Measurements from ENCODE around the gene OSBP.
A peak's percentile ranks its signal among the peaks of the same experiment; 100 is the strongest.

The OSBP gene

GRCh38 chr11:59615637-59616395, at the start of gene OSBP:
Gene OSBP, minus strand, starts transcription at chr11:59615774. Its CDS starts 110 bp downstream, at chr11:59615664.
- peak; percentile 100 for DNase-seq

GRCh38 chr11:59660621-59661020, 45.0 kb upstream of the OSBP start:
- DNase-seq = no peak

GRCh38 chr11:59659981-59660380, 44.4 kb upstream of the OSBP start:
- DNase-seq = no peak

- no peak for DNase-seq
Measured at GRCh38 chr11:59658036-59658435, 42.5 kb upstream of the OSBP start.

GRCh38 chr11:59654893-59655292, 39.3 kb upstream of the OSBP start:
- no peak for DNase-seq

GRCh38 chr11:59647245-59647980, 31.8 kb upstream of the OSBP start:
- no peak for DNase-seq

- no peak for DNase-seq
Measured at GRCh38 chr11:59644528-59644927, 29.0 kb upstream of the OSBP start.

- DNase-seq = no peak
Measured at GRCh38 chr11:59643390-59643789, 27.8 kb upstream of the OSBP start.

- DNase-seq = no peak
Measured at GRCh38 chr11:59641156-59641555, 25.6 kb upstream of the OSBP start.

- DNase-seq = no peak
Measured at GRCh38 chr11:59630493-59630892, 14.9 kb upstream of the OSBP start.

- DNase-seq = no peak
Measured at GRCh38 chr11:59629996-59630395, 14.4 kb upstream of the OSBP start.

- DNase-seq = peak; percentile 18
Measured at GRCh38 chr11:59626969-59627368, 11.4 kb upstream of the OSBP start.

- no peak for DNase-seq
Measured at GRCh38 chr11:59625703-59626102, 10.1 kb upstream of the OSBP start.

GRCh38 chr11:59617876-59618275, 2.3 kb upstream of the OSBP start:
- DNase-seq = no peak

GRCh38 chr11:59616396-59616982, 915 bp upstream of the OSBP start:
- no peak for DNase-seq

GRCh38 chr11:59615120-59615636, 396 bp downstream of the OSBP start:
- no peak for DNase-seq

- DNase-seq = no peak
Measured at GRCh38 chr11:59614277-59615119, 1.1 kb downstream of the OSBP start.

- peak; percentile 11 for DNase-seq
Measured at GRCh38 chr11:59611570-59612565, 3.7 kb downstream of the OSBP start.

GRCh38 chr11:59610289-59610688, 5.3 kb downstream of the OSBP start:
- DNase-seq = no peak

GRCh38 chr11:59607703-59608454, 7.7 kb downstream of the OSBP start:
- no peak for DNase-seq

- DNase-seq = no peak
Measured at GRCh38 chr11:59602432-59602831, 13.1 kb downstream of the OSBP start.

All from fibroblast of skin of right biceps (primary cell).